Keratinocyte (primary cell): ENCODE measurements around the gene GFPT2. TPM values are rescaled to one million over a fixed set of nuclear protein-coding genes. Genes with fewer than 3 reads are reported as not detected.

Experiments used
- DNase-seq: peaks from one replicate; pipeline ENCODE4 v3.0.0-alpha.2; 2011; ENCODE audit warnings: low read depth, missing footprints, low spot score
- FAIRE-seq: peaks from 2 replicates; lab custom pipeline; 2011; peaks lifted over from hg19 to GRCh38; lab: Jason Lieb, UNC
- H2AFZ ChIP-seq: 2 replicates; pipeline ENCODE4 v1.6.0; 2012; ENCODE audit warnings: low read length, control low read depth, inconsistent platforms; ENCODE audit not compliant: control insufficient read depth
- H3K27ac ChIP-seq: 2 replicates; pipeline ENCODE4 v1.5.1; 2011; ENCODE audit warnings: low read length; ENCODE audit not compliant: control insufficient read depth, insufficient read depth
- H3K27me3 ChIP-seq: 3 replicates; pipeline ENCODE4 v1.6.0; 2011; ENCODE audit warnings: low read length; ENCODE audit not compliant: control insufficient read depth, insufficient read depth; ENCODE audit errors: extremely low read depth
- H3K36me3 ChIP-seq, 2 experiments: 2 replicates in 1 of 2; 3 replicates in 1 of 2; pipeline ENCODE4 v1.5.1; 2011; ENCODE audit warnings: low read length in 2 of 2, mild to moderate bottlenecking in 1 of 2; ENCODE audit not compliant: control insufficient read depth in 2 of 2, insufficient read depth in 2 of 2; ENCODE audit errors: extremely low read depth in 1 of 2
- H3K4me1 ChIP-seq: 3 replicates; pipeline ENCODE4 v1.5.1; 2011; ENCODE audit warnings: low read length; ENCODE audit not compliant: control insufficient read depth, insufficient read depth; ENCODE audit errors: extremely low read depth
- H3K4me2 ChIP-seq: 3 replicates; pipeline ENCODE4 v1.6.0; 2011; ENCODE audit warnings: low read depth, low read length; ENCODE audit not compliant: control insufficient read depth, insufficient read depth; ENCODE audit errors: extremely low read depth
- H3K4me3 ChIP-seq, 3 experiments: fragments of 200-600 bp in 1 of 3; sonication (generic) in 1 of 3; 2 replicates in 2 of 3; 3 replicates in 1 of 3; pipeline ENCODE4 v1.5.1; 2011 to 2016; ENCODE audit warnings: low read length in 3 of 3, mild to moderate bottlenecking in 3 of 3, control low read depth in 2 of 3, inconsistent platforms in 1 of 3, low read depth in 1 of 3, mixed read lengths in 1 of 3, mixed run types in 1 of 3, moderate library complexity in 1 of 3; ENCODE audit not compliant: control insufficient read depth in 2 of 3, insufficient read depth in 2 of 3; ENCODE audit errors: extremely low read depth in 1 of 3
- H3K79me2 ChIP-seq: 2 replicates; pipeline ENCODE4 v1.6.0; 2012; ENCODE audit warnings: low read length; ENCODE audit not compliant: control insufficient read depth, insufficient read depth
- H3K9ac ChIP-seq: 3 replicates; pipeline ENCODE4 v1.6.0; 2011; ENCODE audit warnings: low read length; ENCODE audit not compliant: control insufficient read depth, insufficient read depth; ENCODE audit errors: extremely low read depth
- H3K9me1 ChIP-seq: 3 replicates; pipeline ENCODE4 v1.6.0; 2011; ENCODE audit warnings: low read length; ENCODE audit not compliant: control insufficient read depth, insufficient read depth; ENCODE audit errors: extremely low read depth
- H3K9me3 ChIP-seq: 2 replicates; pipeline ENCODE4 v1.5.1; 2012; ENCODE audit warnings: low read depth, low read length; ENCODE audit not compliant: control insufficient read depth
- H4K20me1 ChIP-seq: 3 replicates; pipeline ENCODE4 v1.6.0; 2011; ENCODE audit warnings: low read length; ENCODE audit not compliant: control insufficient read depth, insufficient read depth; ENCODE audit errors: extremely low read depth
- EZH2 ChIP-seq: IDR thresholded peaks from one replicate; pipeline ENCODE4 v1.6.1; 2012; ENCODE audit warnings: inconsistent platforms, mild to moderate bottlenecking, low read length, moderate library complexity
- dilution Hi-C: fragments of 300-500 bp; cut with MboI; formaldehyde crosslinking; loops from one replicate; pipeline ENCODE4 v1.7.0; 2020; ENCODE audit warnings: low sequenced_read_pairs; ENCODE audit not compliant: extremely low pct_ligation_motif_present
- polyA plus RNA-seq, 5 experiments: library from polyadenylated mRNA; depleted of rRNA in 3 of 5; stranded (reverse) in 3 of 5; stranded (forward) in 1 of 5; unstranded in 1 of 5; fragments of >200 nt; gene quantifications; 1 replicate in 1 of 5; 2 replicates in 3 of 5; 3 replicates in 1 of 5; pipeline versions ENCODE4 v1.2.1 to v1.2.3, GENCODE V29; 2011 to 2012; ENCODE audit warnings: missing spikeins in 2 of 5, low read depth in 1 of 5, low replicate concordance in 1 of 5
- TF ChIP-seq, protein P1 (sequence below), 3 experiments: IDR thresholded peaks in 1 of 3; conservative IDR thresholded peaks in 1 of 3; optimal IDR thresholded peaks in 1 of 3; 2 replicates in 2 of 3; 3 replicates in 1 of 3; pipeline versions ENCODE3 to v1.5.1; 2011; ENCODE audit warnings: low read length in 3 of 3, mild to moderate bottlenecking in 3 of 3, moderate library complexity in 2 of 3, control low read depth in 1 of 3, inconsistent platforms in 1 of 3; ENCODE audit not compliant: insufficient read depth in 2 of 3; ENCODE audit errors: extremely low read depth in 1 of 3

GFPT2 gene
- polyA plus RNA-seq, 1 donor (not counting 4 experiments of a cell fraction or from before 2014, with no cell fraction given): not detected

GRCh38 chr5:180323941-180324600 lies 29.1 kb downstream of the GFPT2 start:
- Histone ChIP-seq H3K27ac (no peak overlapping the region), H3K9me1 (no peaks in the 10 kb centered on the region), H3K9me3 (no peaks in the 10 kb centered on the region), H3K9ac (no peak overlapping the region), H2AFZ (no peak overlapping the region), H3K4me3 (no peak overlapping the region), H3K27me3 (no peaks in the 10 kb centered on the region), H3K36me3 (no peaks in the 10 kb centered on the region), H4K20me1 (no peaks in the 10 kb centered on the region), H3K4me1 (no peaks in the 10 kb centered on the region), H3K79me2 (no peaks in the 10 kb centered on the region), H3K4me2 (no peak overlapping the region)
- TF ChIP-seq EZH2: no peak
- TF ChIP-seq, protein P1, sequence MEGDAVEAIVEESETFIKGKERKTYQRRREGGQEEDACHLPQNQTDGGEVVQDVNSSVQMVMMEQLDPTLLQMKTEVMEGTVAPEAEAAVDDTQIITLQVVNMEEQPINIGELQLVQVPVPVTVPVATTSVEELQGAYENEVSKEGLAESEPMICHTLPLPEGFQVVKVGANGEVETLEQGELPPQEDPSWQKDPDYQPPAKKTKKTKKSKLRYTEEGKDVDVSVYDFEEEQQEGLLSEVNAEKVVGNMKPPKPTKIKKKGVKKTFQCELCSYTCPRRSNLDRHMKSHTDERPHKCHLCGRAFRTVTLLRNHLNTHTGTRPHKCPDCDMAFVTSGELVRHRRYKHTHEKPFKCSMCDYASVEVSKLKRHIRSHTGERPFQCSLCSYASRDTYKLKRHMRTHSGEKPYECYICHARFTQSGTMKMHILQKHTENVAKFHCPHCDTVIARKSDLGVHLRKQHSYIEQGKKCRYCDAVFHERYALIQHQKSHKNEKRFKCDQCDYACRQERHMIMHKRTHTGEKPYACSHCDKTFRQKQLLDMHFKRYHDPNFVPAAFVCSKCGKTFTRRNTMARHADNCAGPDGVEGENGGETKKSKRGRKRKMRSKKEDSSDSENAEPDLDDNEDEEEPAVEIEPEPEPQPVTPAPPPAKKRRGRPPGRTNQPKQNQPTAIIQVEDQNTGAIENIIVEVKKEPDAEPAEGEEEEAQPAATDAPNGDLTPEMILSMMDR (optimal IDR thresholded peaks at IDR 0.05 in 1 of 3, IDR thresholded peaks at IDR 0.05 in 1 of 3, conservative IDR thresholded peaks at IDR 0.05 in 1 of 3; ENCODE audit: extremely low read depth in 1 of 3, insufficient read depth in 2 of 3, low read length in 3 of 3): no peak
- DNase-seq (no peak), FAIRE-seq (no peak)
- dilution Hi-C loops: no loop called here

DNA sequence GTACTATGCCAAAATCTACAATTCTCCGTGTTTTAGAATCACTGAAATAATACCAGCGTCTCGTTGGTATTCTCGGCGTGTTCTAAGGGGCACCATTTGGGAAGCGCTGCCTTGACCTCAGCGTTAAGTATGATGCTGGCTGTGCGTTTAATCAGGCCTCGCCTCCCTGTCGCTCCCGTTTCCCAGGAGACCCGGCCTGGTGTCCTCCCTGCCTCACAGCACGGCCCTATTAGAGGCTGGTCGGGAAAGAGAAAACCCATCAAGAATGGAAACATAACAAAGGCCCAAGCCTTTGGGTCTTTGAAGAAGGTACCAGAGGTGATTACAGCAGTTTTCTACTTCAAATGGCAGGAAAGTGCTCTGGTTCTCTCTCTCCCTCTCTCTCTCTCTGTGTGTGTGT lies 30.0 kb downstream of the GFPT2 start:
- Histone ChIP-seq H3K27ac (no peak overlapping the region), H2AFZ (no peak overlapping the region), H3K79me2 (no peaks in the 10 kb centered on the region), H3K9ac (no peak overlapping the region), H3K9me3 (no peaks in the 10 kb centered on the region), H3K9me1 (no peaks in the 10 kb centered on the region), H3K27me3 (no peaks in the 10 kb centered on the region), H3K4me1 (no peaks in the 10 kb centered on the region), H3K36me3 (no peaks in the 10 kb centered on the region), H3K4me3 (no peak overlapping the region), H3K4me2 (no peak overlapping the region), H4K20me1 (no peaks in the 10 kb centered on the region)
- FAIRE-seq (no peak), DNase-seq (no peak)
- dilution Hi-C loops: no loop called here
- no peak for TF ChIP-seq EZH2
- TF ChIP-seq, protein P1 (optimal IDR thresholded peaks at IDR 0.05 in 1 of 3, IDR thresholded peaks at IDR 0.05 in 1 of 3, conservative IDR thresholded peaks at IDR 0.05 in 1 of 3; ENCODE audit: extremely low read depth in 1 of 3, insufficient read depth in 2 of 3, low read length in 3 of 3): no peak
